ENCODE measurements around the gene PRKCE.

- TF ChIP-seq EZH2 (IDR thresholded peaks at IDR 0.05) (no peak), POLR2AphosphoS5 (IDR thresholded peaks at IDR 0.05; ENCODE audit: borderline replicate concordance, low read depth, low read length) (no peak)
Observed at GRCh38 chr2:46056541-46056940, 405.1 kb downstream of the PRKCE start.
